Measurements from ENCODE around the gene DCLK1. TPM values are rescaled to one million over a fixed set of nuclear protein-coding genes. Genes with fewer than 3 reads are reported as not detected.

DCLK1 gene
- total and polyA plus RNA-seq, 4 experiments from 2014 or later = not detected

DNA sequence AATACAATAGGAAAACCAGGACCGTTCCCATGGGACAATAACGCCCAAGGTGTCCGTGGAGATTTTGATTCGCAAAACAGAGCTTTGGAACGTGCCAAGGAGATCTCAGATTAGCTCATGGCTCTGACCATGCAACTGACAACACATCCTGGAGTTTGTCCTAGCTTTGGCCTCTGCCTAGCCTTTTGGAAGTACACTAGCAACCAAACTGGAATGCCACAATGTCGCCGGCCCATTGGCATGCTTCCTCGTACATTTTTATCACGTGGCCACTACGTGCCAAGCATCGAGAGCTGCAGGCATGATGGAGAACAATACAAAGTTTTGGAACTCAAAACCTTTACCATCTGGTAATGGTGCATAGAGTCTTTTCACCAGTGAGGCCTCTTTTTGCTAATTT lies 256.5 kb downstream of the DCLK1 start:
- no peak for DNase-seq
- Mint-ChIP-seq H3K4me1 (no peaks in the 10 kb centered on the region), H3K27ac (no peak overlapping the region), H3K9me3 (peaks cover 0 to 6% (median 2%) of the 10 kb centered on the region in 8 donors), H3K36me3 (no peaks in the 10 kb centered on the region), H3K27me3 (peaks cover 0 to 2% of the 10 kb centered on the region in 2 donors), H3K4me3 (no peak overlapping the region)
- intact Hi-C loops (cut with micrococcal nuclease) = no loop called here
- Histone ChIP-seq H3K36me3 (ENCODE audit: insufficient read depth, low read length) (no peaks in the 10 kb centered on the region), H3K4me1 (ENCODE audit: insufficient read depth, low read length) (no peaks in the 10 kb centered on the region), H3K27ac (ENCODE audit: low read depth, low read length) (no peak overlapping the region), H3K4me3 (ENCODE audit: low read length in 2 of 2) (no peak overlapping the region), H3K27me3 (ENCODE audit: insufficient read depth, low read length) (no peaks in the 10 kb centered on the region), H3K9me3 (ENCODE audit: control insufficient read depth in 1 of 2, low read length in 2 of 2) (no peaks in the 10 kb centered on the region)
- ChIA-PET CTCF (ENCODE audit: partially characterized antibody) (no interaction called here), POLR2A (ENCODE audit: partially characterized antibody) (no interaction called here)

DNA sequence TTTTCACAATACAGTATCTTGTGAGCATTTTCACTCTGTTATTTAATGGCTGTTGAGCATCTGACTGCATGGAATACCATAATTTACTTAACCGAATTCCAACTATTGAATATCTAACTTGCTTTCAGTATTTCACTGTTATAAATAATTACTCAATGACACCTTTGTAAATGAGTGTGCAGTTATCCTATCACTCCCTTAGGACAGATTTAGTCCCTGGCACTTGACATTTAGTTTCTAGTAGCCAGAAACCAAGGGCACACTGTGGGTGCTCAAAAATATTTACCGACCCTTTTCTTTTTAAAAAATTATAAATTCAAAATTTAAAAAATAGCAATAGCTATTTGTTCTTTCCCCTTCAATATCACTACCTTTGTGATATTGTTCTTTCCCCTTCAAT lies 258.8 kb downstream of the DCLK1 start:
- CTCF ChIA-PET (ENCODE audit: partially characterized antibody) = no interaction called here
- Mint-ChIP-seq H3K27me3 (peaks cover 0 to 2% of the 10 kb centered on the region in 2 donors), H3K4me3 (no peak overlapping the region), H3K4me1 (no peaks in the 10 kb centered on the region), H3K36me3 (no peaks in the 10 kb centered on the region), H3K9me3 (peaks cover 0 to 6% (median under 1%) of the 10 kb centered on the region in 8 donors), H3K27ac (no peak overlapping the region)
- intact Hi-C loops (cut with micrococcal nuclease) = no loop called here
- DNase-seq = no peak
- POLR2A ChIA-PET (ENCODE audit: partially characterized antibody) = no interaction called here
- no peak overlapping the region for H3K27ac ChIP-seq (ENCODE audit: low read depth, low read length)
- H3K27me3 ChIP-seq (ENCODE audit: insufficient read depth, low read length) = no peaks in the 10 kb centered on the region
- no peaks in the 10 kb centered on the region for H3K9me3 ChIP-seq (ENCODE audit: control insufficient read depth in 1 of 2, low read length in 2 of 2)
- H3K36me3 ChIP-seq (ENCODE audit: insufficient read depth, low read length) = no peaks in the 10 kb centered on the region
- H3K4me3 ChIP-seq (ENCODE audit: low read length in 2 of 2) = no peak overlapping the region
- H3K4me1 ChIP-seq (ENCODE audit: insufficient read depth, low read length) = no peaks in the 10 kb centered on the region

DNA sequence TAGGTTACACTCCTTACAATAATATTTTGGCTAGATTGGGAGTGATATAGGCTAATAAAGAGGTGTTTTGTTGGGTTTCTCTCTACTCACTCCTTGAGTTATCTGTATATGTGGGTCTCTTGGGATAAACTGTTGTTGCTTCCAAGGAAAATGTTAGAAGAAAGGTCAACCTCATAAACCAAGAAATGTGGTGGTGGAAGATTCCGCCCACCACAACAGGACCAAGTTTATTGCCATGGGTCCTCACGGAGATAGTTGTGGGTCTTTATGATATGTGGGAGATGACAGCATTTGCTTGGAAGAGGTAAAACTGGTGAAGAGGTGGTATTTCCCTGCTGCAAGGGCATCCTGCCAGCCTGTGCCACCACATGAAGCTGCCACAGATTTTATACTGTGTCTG lies 259.6 kb downstream of the DCLK1 start:
- ChIA-PET CTCF (ENCODE audit: partially characterized antibody) (no interaction called here), POLR2A (ENCODE audit: partially characterized antibody) (no interaction called here)
- H3K9me3 ChIP-seq (ENCODE audit: control insufficient read depth in 1 of 2, low read length in 2 of 2) = no peaks in the 10 kb centered on the region
- H3K4me1 ChIP-seq (ENCODE audit: insufficient read depth, low read length) = no peaks in the 10 kb centered on the region
- H3K4me3 ChIP-seq (ENCODE audit: low read length in 2 of 2) = no peak overlapping the region
- Mint-ChIP-seq H3K4me1 (no peaks in the 10 kb centered on the region), H3K36me3 (no peaks in the 10 kb centered on the region), H3K27me3 (peaks cover 0 to 2% of the 10 kb centered on the region in 2 donors), H3K4me3 (no peak overlapping the region), H3K27ac (no peak overlapping the region), H3K9me3 (peaks cover 0 to 6% (median under 1%) of the 10 kb centered on the region in 8 donors)
- no peaks in the 10 kb centered on the region for H3K27me3 ChIP-seq (ENCODE audit: insufficient read depth, low read length)
- intact Hi-C loops (cut with micrococcal nuclease) = no loop called here
- no peak for DNase-seq
- no peaks in the 10 kb centered on the region for H3K36me3 ChIP-seq (ENCODE audit: insufficient read depth, low read length)
- H3K27ac ChIP-seq (ENCODE audit: low read depth, low read length) = no peak overlapping the region

DNA sequence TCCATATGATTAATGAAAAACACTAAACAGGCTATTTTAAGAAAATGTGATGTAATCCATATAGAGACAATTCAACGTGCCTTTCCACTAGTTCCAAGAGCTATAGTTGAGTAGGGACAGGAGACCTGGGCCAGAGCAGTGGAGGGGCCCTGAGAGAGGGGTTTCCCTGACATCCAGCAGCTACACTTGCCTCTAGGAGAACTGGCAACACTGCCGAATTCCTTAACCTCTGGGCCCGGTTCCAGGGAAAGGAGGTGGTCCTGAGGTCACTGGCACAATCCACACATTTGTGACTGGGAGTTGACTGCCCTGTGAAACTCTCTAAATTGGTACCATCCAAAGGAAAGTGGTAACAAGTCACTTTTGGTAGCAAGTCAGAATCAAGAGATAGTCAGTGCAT lies 264.4 kb downstream of the DCLK1 start:
- CTCF ChIA-PET (ENCODE audit: partially characterized antibody) = no interaction called here
- intact Hi-C loops (cut with micrococcal nuclease) = no loop called here
- POLR2A ChIA-PET (ENCODE audit: partially characterized antibody) = interaction anchor here (0.6 kb wide), 1 partner anchor 640 kb away, joined by 4 read pairs; no protein-coding TSS in a partner anchor

DNA sequence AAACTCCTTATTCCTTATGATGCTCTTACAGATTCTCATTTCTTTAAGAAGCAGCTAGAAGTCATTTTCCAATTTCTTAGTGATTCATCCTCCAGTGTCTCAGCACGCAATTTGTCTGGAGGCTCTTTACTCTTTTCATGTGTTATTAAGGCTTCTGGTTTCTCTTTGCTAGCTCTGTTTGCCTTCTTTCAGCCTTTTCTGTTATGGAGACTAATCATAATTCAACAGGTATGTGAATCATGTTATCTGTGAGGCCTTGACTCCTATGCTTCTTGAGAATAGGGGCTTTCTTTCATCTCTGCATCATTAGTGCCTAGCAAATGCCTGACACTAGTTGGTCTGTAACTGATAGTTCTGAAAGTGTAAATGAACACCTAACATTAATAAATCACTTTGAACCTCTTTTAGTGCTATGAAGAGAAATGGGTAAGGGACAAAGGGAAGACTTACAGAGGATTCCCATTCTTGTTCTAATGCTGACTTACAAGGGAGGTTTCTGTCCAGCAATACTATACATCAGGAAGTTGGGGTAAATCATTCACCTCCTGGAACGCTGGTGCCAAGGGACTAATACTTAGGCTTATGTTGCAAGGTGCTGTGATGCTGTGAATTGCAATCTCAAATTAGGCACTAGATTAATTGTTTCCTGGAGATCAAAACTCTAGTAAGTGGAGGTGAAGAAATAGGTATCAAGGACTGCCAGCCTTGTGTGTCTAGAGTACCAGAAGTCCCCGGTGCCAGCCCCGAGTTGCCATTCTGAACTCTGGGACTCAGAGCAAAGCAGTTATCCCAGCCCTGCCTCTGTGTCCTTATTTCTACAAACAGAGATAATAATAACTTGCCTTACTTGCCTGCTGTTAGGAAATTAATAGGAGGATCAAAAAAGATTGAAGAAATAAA lies 265.6 kb downstream of the DCLK1 start:
- no peak for DNase-seq
- peaks cover 0 to 5% of the 10 kb centered on the region in 2 donors for H3K27me3 Mint-ChIP-seq
- POLR2A ChIA-PET (ENCODE audit: partially characterized antibody) = no interaction called here
- no peaks in the 10 kb centered on the region for H3K4me1 ChIP-seq (ENCODE audit: insufficient read depth, low read length)
- H3K4me1 Mint-ChIP-seq = peaks cover 0 to 3% (median under 1%) of the 10 kb centered on the region in 4 donors
- no peak overlapping the region for H3K4me3 ChIP-seq (ENCODE audit: low read length in 2 of 2)
- no peaks in the 10 kb centered on the region for H3K27me3 ChIP-seq (ENCODE audit: insufficient read depth, low read length)
- intact Hi-C loops (cut with micrococcal nuclease) = no loop called here
- H3K27ac Mint-ChIP-seq = no peak overlapping the region
- no peak overlapping the region for H3K4me3 Mint-ChIP-seq
- CTCF ChIA-PET (ENCODE audit: partially characterized antibody) = no interaction called here
- no peaks in the 10 kb centered on the region for H3K36me3 Mint-ChIP-seq
- no peaks in the 10 kb centered on the region for H3K36me3 ChIP-seq (ENCODE audit: insufficient read depth, low read length)
- H3K9me3 Mint-ChIP-seq = peaks cover 0 to 9% (median 4%) of the 10 kb centered on the region in 8 donors
- no peak overlapping the region for H3K27ac ChIP-seq (ENCODE audit: low read depth, low read length)
- H3K9me3 ChIP-seq (ENCODE audit: control insufficient read depth in 1 of 2, low read length in 2 of 2) = no peaks in the 10 kb centered on the region

More for the DNA sequence above, 264.4 kb downstream of the DCLK1 start:
- Mint-ChIP-seq H3K4me1 (peaks cover 0 to 3% (median under 1%) of the 10 kb centered on the region in 4 donors), H3K27me3 (peaks cover 0 to 3% of the 10 kb centered on the region in 2 donors), H3K27ac (no peak overlapping the region), H3K36me3 (no peaks in the 10 kb centered on the region), H3K4me3 (no peak overlapping the region), H3K9me3 (peaks cover 0 to 9% (median 3%) of the 10 kb centered on the region in 8 donors)
- Histone ChIP-seq H3K4me3 (ENCODE audit: low read length in 2 of 2) (no peak overlapping the region), H3K9me3 (ENCODE audit: control insufficient read depth in 1 of 2, low read length in 2 of 2) (no peaks in the 10 kb centered on the region), H3K27ac (ENCODE audit: low read depth, low read length) (no peak overlapping the region), H3K27me3 (ENCODE audit: insufficient read depth, low read length) (no peaks in the 10 kb centered on the region), H3K4me1 (ENCODE audit: insufficient read depth, low read length) (no peaks in the 10 kb centered on the region), H3K36me3 (ENCODE audit: insufficient read depth, low read length) (no peaks in the 10 kb centered on the region)
- no peak for DNase-seq

DNA sequence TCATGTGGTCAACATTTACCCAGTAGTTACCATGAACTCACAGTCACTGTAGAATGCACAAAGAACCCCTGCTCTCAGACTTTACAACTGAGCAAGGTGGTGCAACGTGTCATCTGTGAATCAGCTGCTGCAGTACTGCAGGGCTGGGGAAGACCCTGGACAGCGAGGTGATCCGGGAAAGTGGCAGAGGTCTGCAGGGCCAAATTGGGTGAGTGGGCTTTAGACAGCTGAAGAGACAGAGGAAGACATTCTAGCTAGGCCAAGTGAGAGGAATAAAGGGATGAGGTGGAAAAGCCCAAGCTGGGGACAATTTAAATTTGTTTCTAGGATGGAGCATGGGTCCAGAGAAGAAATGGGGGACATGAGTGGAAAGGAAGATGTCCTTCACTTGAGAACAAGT lies 270.5 kb downstream of the DCLK1 start:
- Histone ChIP-seq H3K9me3 (ENCODE audit: control insufficient read depth in 1 of 2, low read length in 2 of 2) (no peaks in the 10 kb centered on the region), H3K36me3 (ENCODE audit: insufficient read depth, low read length) (no peaks in the 10 kb centered on the region), H3K4me3 (ENCODE audit: low read length in 2 of 2) (no peak overlapping the region), H3K27ac (ENCODE audit: low read depth, low read length) (no peak overlapping the region), H3K4me1 (ENCODE audit: insufficient read depth, low read length) (no peaks in the 10 kb centered on the region), H3K27me3 (ENCODE audit: insufficient read depth, low read length) (no peaks in the 10 kb centered on the region)
- POLR2A ChIA-PET (ENCODE audit: partially characterized antibody) = no interaction called here
- Mint-ChIP-seq H3K4me1 (peaks cover 0 to 3% (median under 1%) of the 10 kb centered on the region in 4 donors), H3K27ac (no peak overlapping the region), H3K4me3 (no peak overlapping the region), H3K9me3 (peaks cover 0 to 10% (median 5%) of the 10 kb centered on the region in 8 donors), H3K36me3 (no peaks in the 10 kb centered on the region), H3K27me3 (peaks cover 2 to 8% of the 10 kb centered on the region in 2 donors)
- CTCF ChIA-PET (ENCODE audit: partially characterized antibody) = no interaction called here
- DNase-seq = no peak
- intact Hi-C loops (cut with micrococcal nuclease) = no loop called here

DNA sequence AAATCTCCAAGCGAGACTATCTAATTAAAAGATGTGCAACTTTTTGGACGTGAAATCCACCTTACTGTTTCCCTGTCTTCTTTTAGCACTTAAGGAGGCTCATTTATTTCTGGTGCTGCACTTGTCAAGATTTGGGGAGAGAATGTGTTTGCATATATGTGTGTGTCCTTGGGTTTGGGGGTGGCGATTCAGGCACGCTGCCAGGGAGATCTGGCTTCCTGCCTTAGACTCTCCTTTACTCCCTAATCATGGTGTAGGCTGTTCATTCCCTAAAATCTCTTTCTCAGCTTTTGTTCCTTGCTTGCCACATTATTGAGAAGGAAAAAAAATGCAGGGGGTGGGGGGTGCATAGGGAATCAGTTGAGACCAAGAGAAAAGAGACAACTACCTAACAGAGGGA lies 271.2 kb downstream of the DCLK1 start:
- peaks cover 2 to 8% of the 10 kb centered on the region in 2 donors for H3K27me3 Mint-ChIP-seq
- Histone ChIP-seq H3K27ac (ENCODE audit: low read depth, low read length) (no peak overlapping the region), H3K9me3 (ENCODE audit: control insufficient read depth in 1 of 2, low read length in 2 of 2) (no peaks in the 10 kb centered on the region), H3K36me3 (ENCODE audit: insufficient read depth, low read length) (no peaks in the 10 kb centered on the region), H3K4me1 (ENCODE audit: insufficient read depth, low read length) (no peaks in the 10 kb centered on the region), H3K27me3 (ENCODE audit: insufficient read depth, low read length) (no peaks in the 10 kb centered on the region), H3K4me3 (ENCODE audit: low read length in 2 of 2) (no peak overlapping the region)
- H3K27ac Mint-ChIP-seq = no peak overlapping the region
- POLR2A ChIA-PET (ENCODE audit: partially characterized antibody) = no interaction called here
- no peak for DNase-seq
- peaks cover 0 to 3% (median under 1%) of the 10 kb centered on the region in 4 donors for H3K4me1 Mint-ChIP-seq
- H3K9me3 Mint-ChIP-seq = peaks cover 0 to 10% (median 4%) of the 10 kb centered on the region in 8 donors
- CTCF ChIA-PET (ENCODE audit: partially characterized antibody) = no interaction called here
- H3K36me3 Mint-ChIP-seq = no peaks in the 10 kb centered on the region
- no peak overlapping the region for H3K4me3 Mint-ChIP-seq
- intact Hi-C loops (cut with micrococcal nuclease) = no loop called here
